HUDEP-2 (cell line): ENCODE data around the gene ZNF446.
A peak's percentile ranks its signal among the peaks of the same experiment; 100 is the strongest.
"Not testable (repeated sequence)": the region's sequence is repeated elsewhere in the genome, so short reads cannot be mapped to it uniquely, and the experiment has no call there.

Experiments
- DNase-seq, 76 experiments: peaks; one replicate each; lab custom pipeline; 2025; ENCODE audit not compliant: unreplicated experiment in 76 of 76; lab: John Stamatoyannopoulos, UW

Gene ZNF446

DNA sequence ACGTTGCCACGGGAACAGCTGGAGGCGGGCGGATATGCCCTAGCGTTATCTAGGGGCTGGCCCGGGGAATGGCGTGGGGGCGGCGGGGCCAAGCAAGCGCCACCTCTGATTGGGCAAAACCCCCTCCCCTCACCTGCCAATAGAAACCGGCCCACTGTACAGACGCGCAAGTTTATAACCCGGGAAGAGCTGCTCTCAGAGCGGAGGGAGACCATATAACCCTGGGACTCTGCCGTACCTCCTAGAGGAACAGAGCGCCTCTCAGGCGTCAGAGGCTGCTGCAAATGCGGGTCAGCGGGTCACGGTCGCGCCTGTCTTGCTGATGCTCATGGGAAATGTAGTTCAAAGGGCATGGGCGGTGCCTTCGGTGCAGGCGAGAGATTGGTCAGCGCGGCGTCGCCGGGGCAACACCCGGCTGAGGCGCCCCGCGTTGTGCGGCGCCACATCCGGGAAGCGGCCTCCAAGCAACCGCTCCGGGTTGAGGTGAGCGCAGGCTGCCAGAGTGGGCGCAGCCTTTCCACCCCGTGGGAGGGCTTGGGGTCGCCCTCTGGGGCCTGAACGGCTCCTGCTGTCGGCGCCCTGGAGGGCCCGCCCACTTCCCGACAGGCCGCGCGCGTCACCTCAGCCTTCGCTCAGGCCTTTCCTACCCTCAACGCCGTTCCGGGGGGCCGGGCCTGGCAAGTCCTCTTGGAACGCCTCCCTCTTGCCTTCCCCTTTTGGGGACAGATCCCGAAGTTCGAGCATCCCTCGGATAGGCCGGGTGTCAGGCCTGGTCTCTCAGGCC, at the start of gene ZNF446:
Gene ZNF446 (plus strand): TSS at position 639 of the 784 bp plus-strand sequence. CDS start 867 bp downstream, outside the sequence.
- DNase-seq, result peak; percentile 67 to 99 (median 96)

DNA sequence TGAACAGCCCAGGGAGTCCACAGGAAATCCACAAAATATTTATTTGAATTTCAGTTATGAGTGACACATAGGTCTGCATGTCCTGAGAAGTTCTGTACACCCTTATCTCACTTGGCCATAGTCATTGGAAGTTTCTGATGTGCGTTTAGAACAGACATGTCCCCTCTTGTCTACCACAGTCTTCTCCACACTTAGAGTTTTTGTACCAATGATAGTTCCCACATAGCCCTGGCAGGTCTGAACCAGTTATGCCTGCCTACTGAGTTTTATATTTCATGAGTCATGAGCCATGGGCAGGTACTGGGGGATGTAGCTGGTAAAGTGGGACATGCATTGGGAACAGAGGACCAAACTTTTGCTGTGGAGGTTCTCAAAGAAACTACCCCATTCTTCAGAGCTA, 47.5 kb upstream of the ZNF446 start:
- DNase-seq, result no peak

DNA sequence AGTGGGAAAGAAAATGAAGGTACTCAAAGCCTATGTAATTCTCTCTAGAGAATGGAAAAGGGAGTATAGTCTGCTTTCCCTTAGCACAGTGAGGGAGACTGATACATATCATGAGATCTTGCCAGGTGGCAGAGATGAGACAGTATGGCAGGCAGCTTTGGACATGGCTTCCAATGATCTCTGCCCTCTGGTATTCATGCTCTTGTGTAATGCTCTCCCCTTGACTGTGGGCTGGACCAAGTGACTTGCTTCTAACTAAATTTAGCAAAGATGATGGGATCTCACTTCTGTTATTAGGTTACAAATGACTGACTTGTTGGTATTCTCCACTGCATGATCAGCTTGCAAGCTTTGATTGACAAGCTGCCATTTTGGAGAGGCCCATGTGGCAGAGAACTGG, 46.4 kb upstream of the ZNF446 start:
- DNase-seq, result no peak

DNA sequence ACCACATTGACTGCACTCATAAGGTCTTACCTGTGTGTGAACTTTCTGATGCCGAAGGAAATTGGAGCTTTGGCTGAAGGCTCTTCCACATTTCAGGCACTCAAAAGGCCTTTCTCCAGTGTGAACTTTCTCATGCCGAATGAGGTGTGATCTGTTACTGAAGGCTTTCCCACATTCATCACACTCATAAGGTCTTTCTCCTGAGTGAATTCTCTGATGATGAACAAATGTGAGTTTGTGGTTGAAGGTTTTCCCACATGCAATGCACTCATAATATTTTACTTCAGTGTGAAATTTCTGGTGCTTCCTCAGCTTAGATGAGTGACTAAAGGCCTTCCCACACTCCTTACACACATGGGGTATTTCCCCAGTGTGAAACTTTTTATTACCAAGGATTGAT, 41.9 kb upstream of the ZNF446 start:
- no peak for DNase-seq

DNA sequence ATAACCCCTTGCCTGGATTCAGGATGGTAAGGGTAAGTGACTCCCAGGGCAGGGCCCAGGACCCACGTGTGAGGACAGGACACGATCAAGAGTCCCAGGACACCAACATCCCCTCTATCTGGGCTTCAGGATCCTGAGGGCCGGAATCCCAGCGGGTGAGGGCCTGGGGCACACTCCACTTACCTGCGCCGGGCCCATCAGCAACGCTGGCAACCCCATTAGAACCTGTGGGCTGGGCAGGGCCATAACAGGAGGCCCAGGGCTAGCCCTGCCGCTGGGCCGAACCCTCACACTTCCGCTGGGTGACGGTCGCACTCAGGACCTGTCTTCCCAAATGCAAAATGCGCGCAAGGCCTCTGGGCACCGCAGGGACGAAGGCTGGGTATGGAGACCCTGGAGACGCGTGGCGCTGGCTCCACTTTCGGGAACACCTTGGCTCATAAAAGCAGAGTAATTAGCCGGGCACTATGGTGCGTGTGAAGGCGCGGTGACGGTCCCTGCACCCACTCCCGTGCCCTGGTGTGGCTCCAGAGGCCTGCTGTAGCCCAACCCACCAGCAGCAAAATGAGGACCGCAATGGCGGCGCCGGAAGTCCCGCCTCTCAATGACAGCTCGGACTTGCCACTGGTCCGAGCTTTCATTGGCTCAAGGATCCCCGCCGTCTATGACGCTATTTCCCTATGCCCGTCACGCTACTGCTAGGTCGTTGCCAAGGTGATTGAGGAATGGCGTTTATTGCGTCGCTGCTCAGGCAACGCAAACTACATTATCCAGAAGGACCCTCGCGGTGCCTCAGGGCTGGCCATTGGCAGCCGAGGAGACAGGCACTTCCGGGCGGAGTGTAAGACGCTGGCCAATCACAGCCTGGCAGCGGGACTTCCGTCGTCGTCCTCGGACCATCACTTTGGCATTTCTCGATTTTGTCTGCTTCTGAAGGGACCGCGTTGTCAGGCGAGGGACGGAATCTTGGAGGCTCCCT, 36.3 kb upstream of the ZNF446 start, which contains the start of gene ZNF132:
Gene ZNF132 (minus strand): TSS at position 578 of the 979 bp plus-strand sequence. CDS start 332 bp downstream, at position 246.
- DNase-seq, result peak; percentile 48 to 100 (median 98)

DNA sequence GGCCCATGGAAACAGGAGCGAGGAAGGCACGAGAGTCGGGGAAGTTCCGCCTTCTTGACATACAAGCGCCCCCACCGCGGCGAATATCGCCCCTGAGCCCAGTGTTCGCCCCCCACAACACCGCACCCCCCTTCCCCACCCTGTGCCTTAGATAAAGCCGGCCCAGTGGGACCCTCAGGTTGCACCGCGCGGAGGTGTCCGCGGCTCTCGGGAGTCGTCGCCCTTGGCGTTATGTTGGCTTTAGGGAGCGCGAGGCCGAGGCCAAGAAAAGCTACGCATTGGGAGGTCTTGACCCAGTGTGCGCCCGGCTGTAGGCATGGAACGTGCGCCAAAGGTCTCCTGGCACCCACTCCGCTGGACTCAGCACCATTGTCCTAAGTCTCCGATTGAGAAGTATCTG, 35.6 kb upstream of the ZNF446 start:
- peak in 1 of 76 experiments; percentile 21 for DNase-seq

DNA sequence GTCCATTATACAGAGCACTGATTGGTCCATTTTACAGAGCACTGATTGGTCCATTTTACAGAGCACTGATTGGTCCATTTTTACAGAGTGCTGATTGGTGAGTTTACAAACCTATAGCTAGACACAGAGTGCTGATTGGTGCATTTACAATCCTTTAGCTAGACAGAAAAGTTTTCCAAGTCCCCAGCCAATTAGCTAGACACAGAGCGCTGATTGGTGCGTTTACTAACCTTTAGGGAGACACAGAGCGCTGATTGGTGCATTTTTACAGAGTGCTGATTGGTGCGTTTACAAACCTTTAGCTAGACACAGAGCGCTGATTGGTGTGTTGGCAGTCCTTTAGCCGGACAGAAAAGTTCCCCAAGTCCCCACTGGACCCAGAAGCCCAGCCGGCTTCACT, 33.2 kb upstream of the ZNF446 start:
- DNase-seq, result not testable (repeated sequence)

DNA sequence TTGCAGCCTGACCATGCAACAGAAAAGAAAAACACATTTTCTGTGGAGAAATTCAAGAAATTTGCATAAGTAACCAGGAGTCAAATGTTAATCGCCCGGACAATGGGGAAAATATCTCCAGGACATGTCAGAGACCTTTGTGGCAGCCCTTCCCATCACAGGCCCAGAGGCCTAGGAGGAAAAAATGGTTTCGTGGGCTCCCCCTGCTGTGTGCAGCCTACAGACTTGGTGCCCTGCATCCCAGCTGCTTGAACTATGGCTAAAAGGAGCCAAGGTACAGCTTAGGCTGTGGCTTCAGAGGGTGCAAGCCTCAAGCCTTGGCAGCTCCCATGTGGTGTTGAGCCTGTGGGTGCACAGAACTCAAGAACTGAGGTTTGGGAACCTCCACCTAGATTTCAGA, 27.3 kb upstream of the ZNF446 start:
- not testable (repeated sequence) for DNase-seq

DNA sequence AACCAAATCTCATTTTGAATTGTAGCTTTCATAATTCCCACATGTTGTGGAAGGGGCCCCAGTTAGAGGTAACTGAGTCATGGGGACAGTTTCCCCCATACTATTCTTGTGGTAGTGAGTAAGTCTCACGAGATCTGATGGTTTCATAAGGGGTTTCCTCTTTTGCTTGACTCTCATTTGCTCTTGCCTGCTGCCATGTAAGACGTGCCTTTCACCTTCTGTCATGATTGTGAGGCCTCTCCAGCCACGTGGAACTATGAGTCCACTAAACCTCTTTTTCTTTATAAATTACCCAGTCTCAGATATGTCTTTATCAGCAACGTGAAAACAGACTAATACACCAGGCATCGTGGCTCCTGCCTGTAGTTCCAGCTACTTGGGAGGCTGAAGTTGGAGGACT, 26.2 kb upstream of the ZNF446 start:
- DNase-seq, result not testable (repeated sequence)

DNA sequence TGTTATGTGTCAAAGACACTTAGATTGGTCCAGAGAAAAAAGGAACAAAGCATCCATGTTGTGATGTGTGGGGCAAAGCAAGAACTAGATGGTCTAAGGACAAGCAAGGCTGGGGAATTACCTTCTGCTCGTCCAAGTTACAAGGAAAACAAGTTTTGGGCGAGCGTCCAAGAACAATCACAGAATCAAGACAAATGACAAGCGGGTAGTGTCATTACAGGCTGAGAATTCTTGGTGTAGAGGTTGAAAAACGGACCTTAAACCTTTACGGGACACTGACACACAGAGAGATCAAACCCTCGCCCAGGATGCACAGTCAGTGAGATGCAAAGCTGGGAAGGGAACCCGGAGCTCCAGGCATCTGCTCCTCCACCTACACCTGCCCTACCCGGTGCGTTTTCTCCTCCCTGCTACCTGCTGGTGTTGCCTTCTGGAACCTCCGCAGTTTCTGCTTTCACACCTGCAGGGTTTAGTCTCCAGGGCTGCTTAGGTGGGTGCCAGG, 25.2 kb upstream of the ZNF446 start:
- no peak for DNase-seq

DNA sequence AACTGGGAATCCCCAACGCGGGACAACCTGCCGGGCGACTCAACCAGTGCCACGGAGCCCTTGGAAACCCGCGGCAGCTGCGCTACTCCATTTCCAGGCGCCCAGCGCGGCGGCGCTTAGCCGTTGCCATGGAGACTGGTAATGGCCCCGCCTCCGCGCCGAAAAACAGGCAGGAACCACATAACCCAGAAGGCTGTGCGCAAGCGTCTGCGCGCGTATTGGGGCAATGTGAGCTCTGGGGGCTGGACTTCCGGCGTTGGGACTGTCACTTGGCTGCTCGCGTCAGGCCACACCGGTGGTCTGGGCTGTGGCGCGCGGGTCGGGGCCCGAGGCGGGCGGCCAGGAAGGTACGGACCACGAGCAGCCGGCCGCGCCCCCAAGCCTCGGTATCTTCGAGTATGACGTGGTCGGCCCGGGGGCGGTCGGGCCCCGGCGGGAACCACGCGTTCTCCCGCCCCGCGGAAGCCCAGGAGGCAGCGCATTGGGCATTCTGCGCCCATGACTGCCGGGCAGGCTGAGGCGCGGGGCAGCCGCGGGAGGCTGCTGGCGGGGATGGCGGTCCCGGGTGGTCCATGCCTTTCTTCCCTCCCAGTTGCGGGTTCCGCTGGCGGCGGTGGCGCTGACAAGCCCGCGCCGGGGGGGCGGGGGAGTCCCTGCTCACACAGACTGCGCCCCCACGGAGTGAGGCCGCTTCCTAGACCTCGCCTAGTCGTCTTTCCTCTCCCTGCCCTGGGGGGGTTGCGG, 24.6 kb upstream of the ZNF446 start, which contains the start of gene ZNF324B:
Gene ZNF324B (plus strand): TSS at position 265 of the 744 bp plus-strand sequence. CDS start 2,080 bp downstream, outside the sequence.
- peak; percentile 45 to 99 (median 98) for DNase-seq

DNA sequence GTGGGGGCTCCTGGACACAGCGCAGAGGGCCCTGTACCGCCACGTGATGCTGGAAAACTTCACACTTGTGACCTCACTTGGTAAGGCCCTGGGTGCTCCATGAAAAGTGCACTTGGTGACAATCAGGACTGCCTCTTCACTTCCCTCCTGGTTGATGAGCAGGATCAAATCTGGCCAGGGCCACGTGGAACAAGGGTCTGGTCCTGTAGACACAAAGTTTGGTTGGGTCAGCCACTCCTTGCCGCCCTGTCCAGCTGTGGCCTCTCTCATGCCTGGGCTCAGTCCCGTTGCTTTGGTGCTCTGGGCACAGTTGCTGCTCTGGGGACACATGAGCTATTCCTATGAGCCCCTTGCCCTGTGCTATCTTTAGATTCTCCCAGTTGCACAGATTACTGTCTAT, 22.4 kb upstream of the ZNF446 start:
- DNase-seq, result no peak

DNA sequence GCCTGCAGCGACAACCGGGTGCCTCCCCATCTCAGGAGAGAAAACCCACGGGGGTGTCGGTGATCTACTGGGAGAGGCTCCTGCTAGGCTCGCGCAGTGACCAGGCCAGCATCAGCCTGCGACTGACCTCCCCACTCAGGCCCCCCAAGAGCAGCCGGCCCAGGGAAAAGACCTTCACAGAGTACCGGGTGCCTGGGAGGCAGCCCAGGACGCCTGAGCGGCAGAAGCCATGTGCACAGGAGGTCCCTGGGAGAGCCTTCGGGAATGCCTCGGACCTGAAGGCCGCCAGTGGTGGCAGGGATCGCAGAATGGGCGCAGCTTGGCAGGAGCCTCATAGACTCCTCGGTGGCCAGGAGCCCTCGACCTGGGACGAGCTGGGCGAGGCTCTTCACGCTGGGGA, 20.8 kb upstream of the ZNF446 start:
- no peak for DNase-seq

DNA sequence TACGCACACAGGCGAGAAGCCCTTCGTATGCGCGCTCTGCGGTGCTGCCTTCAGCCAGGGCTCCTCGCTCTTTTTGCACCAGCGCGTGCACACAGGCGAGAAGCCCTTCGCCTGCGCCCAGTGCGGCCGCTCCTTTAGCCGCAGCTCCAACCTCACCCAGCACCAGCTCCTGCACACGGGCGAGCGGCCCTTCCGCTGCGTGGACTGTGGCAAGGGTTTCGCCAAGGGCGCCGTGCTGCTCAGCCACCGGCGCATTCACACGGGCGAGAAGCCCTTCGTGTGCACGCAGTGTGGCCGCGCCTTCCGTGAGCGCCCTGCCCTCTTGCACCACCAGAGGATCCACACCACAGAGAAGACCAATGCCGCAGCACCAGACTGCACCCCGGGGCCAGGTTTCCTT, 20.0 kb upstream of the ZNF446 start:
- no peak for DNase-seq

DNA sequence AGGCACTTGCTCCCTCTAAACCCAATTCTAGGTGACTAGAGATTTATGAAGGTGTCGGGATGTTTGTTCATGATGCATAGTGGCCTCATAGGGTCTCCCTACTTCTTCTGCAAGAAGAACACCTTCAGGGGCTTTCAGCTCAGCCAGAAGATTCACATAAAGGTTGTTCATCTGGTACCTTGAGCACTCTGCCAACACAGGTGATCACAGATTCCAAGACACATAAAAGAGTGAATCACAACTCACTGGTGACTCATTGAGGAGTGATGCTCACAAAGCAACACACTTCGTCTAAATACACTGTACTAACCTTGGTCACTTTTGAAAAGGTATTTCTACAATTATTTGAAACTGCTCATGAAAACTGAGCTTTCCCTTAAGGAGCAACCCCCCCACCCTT, 16.1 kb upstream of the ZNF446 start:
- DNase-seq, result no peak

DNA sequence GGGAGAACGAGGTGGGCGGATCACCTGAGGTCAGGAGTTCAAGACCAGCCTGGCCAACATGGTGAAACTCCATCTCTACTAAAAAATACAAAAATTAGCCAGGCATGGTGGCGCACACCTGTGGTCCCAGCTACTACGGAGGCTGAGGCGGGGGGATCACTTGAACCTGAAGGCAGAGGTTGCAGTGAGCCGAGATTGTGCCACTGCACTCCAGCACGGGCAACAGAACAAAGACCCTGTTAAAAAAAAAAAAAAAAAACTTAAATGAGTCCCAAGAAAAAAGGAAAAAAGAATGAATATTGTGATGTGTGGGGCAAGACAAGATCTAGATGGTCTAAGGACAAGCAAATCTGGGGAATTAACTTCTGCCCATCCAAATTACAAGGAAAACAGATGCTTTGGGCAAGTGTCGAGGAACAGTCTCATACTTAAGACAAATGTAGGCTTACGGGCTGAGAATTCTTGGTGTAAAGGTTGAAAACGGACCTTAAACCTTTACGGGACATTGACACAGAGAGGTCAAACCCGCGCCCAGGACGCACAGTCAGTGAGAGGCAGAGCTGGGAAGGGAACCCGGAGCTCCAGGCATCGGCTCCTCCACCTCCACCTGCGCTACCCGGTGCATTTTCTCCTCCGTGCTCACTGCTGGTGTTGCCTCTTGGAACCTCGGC, 9.9 kb upstream of the ZNF446 start:
- no peak for DNase-seq

DNA sequence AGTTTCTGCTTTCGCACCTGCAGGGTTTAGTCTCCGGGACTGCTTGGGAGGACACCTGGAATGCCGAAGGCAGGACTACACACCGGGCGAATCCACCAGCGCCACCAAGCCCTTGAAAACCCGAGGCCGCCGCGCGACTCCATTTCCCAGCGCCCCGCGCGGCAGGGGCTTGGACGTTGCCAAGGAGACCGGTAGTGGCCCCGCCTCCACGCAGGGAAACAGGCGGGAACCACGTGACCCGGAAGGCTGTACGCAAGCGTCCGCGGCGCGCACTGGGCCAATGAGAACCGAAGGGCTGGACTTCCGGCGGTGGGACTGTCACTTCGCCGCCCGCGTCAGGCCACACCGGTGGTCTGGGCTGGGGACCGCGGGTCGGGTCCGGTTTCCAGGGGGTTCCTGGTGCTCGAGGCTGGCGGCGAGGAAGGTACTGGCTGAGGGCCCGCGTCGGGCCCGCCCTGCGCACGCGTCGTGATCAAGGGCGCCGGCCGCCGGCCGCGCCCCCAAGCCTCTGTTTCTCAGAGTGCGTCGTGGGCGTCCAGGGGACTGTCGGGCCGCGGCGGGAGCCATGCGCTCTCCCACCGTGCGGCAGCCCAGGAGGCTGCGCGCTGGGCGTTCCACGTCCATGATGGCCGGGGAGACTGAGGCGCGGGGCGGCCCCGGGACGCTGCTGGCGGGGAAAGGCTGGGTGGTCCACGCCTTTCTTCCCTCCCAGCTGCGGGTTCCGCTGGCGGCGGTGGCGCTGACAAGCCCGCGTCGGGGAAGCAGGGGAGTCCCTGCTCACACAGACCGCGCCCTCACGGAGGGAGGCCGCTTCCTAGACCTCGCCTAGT, 9.2 kb upstream of the ZNF446 start, which contains the start of gene ZNF324:
Gene ZNF324 (plus strand): TSS at position 321 of the 830 bp plus-strand sequence. CDS start 2,106 bp downstream, outside the sequence.
- peak in 75 of 76 experiments; percentile 59 to 99 (median 98) for DNase-seq

DNA sequence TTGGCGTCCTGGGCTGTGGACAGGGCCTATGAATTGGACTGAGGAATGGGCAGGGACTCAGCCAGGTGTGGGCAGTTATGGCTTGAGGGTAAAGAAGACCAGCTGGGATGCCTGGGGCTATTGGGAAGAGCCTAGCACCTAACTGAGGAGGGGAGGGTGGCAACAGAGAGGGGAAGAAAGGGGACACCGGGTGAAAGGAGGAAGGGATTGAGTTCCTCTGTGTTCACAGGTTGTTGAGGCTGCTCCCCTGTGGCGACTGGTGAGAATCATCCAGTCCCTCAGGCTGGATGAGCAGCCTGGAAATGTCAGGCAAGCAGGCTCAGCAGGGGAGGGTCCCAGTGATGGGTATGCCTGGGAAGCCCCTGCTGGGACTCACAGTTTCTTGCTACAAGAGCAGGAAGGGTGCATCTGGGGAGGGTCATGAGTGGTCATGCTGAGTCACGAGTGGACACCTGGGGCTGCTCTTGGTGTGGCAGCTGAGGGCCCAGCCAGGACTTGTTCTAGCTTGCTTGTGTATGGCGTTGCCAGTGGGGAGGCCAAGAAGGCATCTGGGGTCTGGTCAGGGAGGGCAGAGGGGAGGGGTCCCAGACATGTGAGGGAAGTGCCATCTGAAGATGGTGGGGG, 7.8 kb upstream of the ZNF446 start:
- DNase-seq, result peak in 3 of 76 experiments; percentile 5 to 14 (median 12)
